Naive B cell (primary cell): ENCODE measurements around the gene ANGPTL5. TPM values are rescaled to one million over a fixed set of nuclear protein-coding genes. Genes with fewer than 3 reads are reported as not detected.

Experiments used
- polyA plus RNA-seq, 6 donors: library from polyadenylated mRNA; unstranded; fragments of 300-500 nt; fragmentation: Illumina TruSeq; gene quantifications; one replicate each; pipeline ENCODE4 v1.2.3, GENCODE V29; 2021; ENCODE audit warnings: low read depth in 6 of 6

Gene ANGPTL5
- polyA plus RNA-seq, 6 donors from 2014 or later = 0.12 TPM; not detected in 5

Other genes starting within 250 kb of the ANGPTL5 start
- gene CEP126, start 1.5 kb downstream of the ANGPTL5 start, polyA plus RNA-seq = 1 to 10 TPM in 2 of 6 donors, under 1 TPM in 4; 0.09 to 1.3 (median 0.66) TPM
- gene CFAP300, start 130.9 kb upstream of the ANGPTL5 start, polyA plus RNA-seq = not detected
- not detected for gene YAP1, start 193.9 kb upstream of the ANGPTL5 start, polyA plus RNA-seq